Nephron (organoid): Measurements from ENCODE around the gene ZNF326.
A peak's percentile ranks its signal among the peaks of the same experiment; 100 is the strongest.
"Not testable (repeated sequence)": the region's sequence is repeated elsewhere in the genome, so short reads cannot be mapped to it uniquely, and the experiment has no call there.

Experiments
- H3K27ac Mint-ChIP-seq, 3 experiments: 2 replicates each; pipeline ENCODE4 v1.8.0; 2020; ENCODE audit warnings: mixed read lengths in 3 of 3, mild to moderate bottlenecking in 2 of 3, moderate library complexity in 1 of 3
- H3K27me3 Mint-ChIP-seq: 2 replicates; pipeline ENCODE4 v1.8.0; 2021; ENCODE audit warnings: low read depth, mild to moderate bottlenecking, moderate library complexity, mixed read lengths
- H3K36me3 Mint-ChIP-seq: 2 replicates; pipeline ENCODE4 v1.8.0; 2020; ENCODE audit warnings: low read depth, mixed read lengths
- H3K4me1 Mint-ChIP-seq: 2 replicates; pipeline ENCODE4 v1.8.0; 2020; ENCODE audit warnings: mixed read lengths
- H3K4me3 Mint-ChIP-seq, 3 experiments: 2 replicates each; pipeline ENCODE4 v1.8.0; 2020; ENCODE audit warnings: mild to moderate bottlenecking in 3 of 3, mixed read lengths in 3 of 3, moderate library complexity in 2 of 3
- H3K9me3 Mint-ChIP-seq: 2 replicates; pipeline ENCODE4 v1.8.0; 2020; ENCODE audit warnings: mixed read lengths
- TF ChIP-seq, protein P1 (sequence below), 3 experiments: fragments of 200-600 bp; sonication (generic); IDR thresholded peaks; one replicate each; pipeline ENCODE4 v1.5.0; 2021; ENCODE audit warnings: antibody characterized with exemption in 3 of 3; ENCODE audit not compliant: unreplicated experiment in 3 of 3

ZNF326 gene

DNA sequence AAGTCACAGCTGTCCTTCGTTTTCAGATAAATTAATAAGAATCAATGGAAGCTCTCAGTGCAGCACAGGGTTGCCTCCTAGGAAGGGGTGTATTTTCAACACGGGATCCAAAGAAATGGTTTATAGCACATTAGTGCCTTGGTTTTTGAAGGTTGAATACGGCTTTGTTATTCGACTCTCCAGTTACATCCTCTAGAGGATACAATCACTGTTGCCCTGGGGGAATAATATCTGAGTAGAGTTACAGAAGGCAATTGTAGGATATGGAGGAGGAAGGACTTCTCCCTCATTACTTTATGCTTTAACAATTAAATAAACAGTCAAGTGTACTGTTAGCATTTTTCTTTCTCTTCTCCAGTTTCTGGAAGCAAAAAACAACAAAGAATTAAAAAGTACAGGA lies 14.3 kb upstream of the ZNF326 start:
- H3K27me3 Mint-ChIP-seq: no peaks in the 10 kb centered on the region
- no peaks in the 10 kb centered on the region for H3K4me1 Mint-ChIP-seq
- H3K4me3 Mint-ChIP-seq: no peak overlapping the region
- H3K36me3 Mint-ChIP-seq: no peaks in the 10 kb centered on the region
- no peak overlapping the region for H3K27ac Mint-ChIP-seq
- TF ChIP-seq, protein P1, sequence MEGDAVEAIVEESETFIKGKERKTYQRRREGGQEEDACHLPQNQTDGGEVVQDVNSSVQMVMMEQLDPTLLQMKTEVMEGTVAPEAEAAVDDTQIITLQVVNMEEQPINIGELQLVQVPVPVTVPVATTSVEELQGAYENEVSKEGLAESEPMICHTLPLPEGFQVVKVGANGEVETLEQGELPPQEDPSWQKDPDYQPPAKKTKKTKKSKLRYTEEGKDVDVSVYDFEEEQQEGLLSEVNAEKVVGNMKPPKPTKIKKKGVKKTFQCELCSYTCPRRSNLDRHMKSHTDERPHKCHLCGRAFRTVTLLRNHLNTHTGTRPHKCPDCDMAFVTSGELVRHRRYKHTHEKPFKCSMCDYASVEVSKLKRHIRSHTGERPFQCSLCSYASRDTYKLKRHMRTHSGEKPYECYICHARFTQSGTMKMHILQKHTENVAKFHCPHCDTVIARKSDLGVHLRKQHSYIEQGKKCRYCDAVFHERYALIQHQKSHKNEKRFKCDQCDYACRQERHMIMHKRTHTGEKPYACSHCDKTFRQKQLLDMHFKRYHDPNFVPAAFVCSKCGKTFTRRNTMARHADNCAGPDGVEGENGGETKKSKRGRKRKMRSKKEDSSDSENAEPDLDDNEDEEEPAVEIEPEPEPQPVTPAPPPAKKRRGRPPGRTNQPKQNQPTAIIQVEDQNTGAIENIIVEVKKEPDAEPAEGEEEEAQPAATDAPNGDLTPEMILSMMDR (IDR thresholded peaks at IDR 0.05; ENCODE audit: unreplicated experiment in 3 of 3): no peak
- H3K9me3 Mint-ChIP-seq: no peaks in the 10 kb centered on the region

DNA sequence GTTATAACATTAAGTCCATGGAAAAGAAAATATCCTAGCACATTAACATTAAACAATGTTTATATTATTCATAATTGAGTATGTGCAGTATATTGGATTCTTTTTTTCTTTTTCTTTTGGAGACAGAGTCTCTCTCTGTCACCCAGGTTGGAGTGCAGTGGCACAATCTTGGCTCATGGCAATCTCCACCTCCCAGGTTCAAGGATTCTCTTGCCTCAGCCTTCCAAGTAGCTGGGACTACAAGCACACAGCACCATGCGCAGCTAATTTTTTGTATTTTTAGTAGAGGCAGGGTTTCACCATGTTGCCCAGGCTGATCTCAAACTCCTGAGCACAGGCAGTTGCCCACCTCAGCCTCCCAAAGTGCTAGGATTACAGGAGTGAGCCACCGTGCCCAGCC lies 12.1 kb upstream of the ZNF326 start:
- not testable (repeated sequence) for H3K4me3 Mint-ChIP-seq, H3K4me1 Mint-ChIP-seq, H3K36me3 Mint-ChIP-seq, H3K27me3 Mint-ChIP-seq, H3K27ac Mint-ChIP-seq, H3K9me3 Mint-ChIP-seq

DNA sequence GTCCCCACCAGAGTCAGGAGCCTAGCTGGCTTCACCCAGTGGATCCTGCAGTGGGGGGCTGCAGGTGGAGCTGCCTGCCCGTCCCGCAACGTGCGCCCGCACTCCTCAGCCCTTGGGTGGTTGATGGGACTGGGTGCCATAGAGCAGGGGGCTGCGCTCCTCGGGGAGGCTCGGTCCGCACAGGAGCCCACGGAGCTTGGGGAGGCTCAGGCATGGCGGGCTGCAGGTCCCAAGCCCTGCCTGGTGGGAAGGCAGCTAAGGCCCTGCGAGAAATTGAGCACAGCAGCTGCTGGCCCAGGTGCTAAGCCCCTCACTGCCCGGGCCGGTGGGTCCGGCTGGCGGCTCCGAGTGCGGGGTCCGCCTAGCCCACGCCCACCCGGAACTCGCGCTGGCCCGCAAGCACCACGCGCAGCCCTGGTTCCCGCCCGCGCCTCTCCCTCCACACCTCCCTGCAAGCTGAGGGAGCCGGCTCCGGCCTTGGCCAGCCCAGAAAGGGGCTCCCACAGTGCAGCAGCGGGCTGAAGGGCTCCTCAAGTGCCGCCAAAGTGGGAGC lies 10.3 kb upstream of the ZNF326 start:
- not testable (repeated sequence) for H3K27ac Mint-ChIP-seq

DNA sequence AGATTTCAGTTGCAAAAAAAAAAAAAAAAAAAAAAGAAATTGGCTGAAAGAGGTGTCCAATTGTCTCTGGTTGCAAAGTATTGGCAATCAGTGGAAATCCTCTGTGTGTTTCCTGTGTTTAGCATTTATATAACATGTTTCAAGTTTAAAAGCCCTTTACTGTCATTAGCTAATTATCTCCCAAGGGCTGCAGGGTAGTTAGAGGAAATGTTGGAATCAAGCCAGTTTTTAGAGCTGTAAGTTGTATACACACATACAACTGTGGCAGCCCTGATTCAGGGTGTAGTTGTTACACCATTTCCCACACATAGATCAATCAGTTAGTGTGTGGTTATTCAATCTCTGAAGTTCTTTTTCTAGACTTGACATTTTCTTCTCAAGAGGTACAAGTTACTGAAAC lies 8.9 kb upstream of the ZNF326 start:
- Mint-ChIP-seq H3K9me3 (no peaks in the 10 kb centered on the region), H3K36me3 (no peaks in the 10 kb centered on the region), H3K4me1 (peaks cover 5% of the 10 kb centered on the region), H3K27me3 (no peaks in the 10 kb centered on the region), H3K27ac (no peak overlapping the region), H3K4me3 (no peak overlapping the region)
- TF ChIP-seq, protein P1 (IDR thresholded peaks at IDR 0.05; ENCODE audit: unreplicated experiment in 3 of 3): no peak

More for the DNA sequence above, 10.3 kb upstream of the ZNF326 start:
- H3K36me3 Mint-ChIP-seq, H3K4me1 Mint-ChIP-seq, H3K9me3 Mint-ChIP-seq, H3K27me3 Mint-ChIP-seq, H3K4me3 Mint-ChIP-seq: not testable (repeated sequence)

DNA sequence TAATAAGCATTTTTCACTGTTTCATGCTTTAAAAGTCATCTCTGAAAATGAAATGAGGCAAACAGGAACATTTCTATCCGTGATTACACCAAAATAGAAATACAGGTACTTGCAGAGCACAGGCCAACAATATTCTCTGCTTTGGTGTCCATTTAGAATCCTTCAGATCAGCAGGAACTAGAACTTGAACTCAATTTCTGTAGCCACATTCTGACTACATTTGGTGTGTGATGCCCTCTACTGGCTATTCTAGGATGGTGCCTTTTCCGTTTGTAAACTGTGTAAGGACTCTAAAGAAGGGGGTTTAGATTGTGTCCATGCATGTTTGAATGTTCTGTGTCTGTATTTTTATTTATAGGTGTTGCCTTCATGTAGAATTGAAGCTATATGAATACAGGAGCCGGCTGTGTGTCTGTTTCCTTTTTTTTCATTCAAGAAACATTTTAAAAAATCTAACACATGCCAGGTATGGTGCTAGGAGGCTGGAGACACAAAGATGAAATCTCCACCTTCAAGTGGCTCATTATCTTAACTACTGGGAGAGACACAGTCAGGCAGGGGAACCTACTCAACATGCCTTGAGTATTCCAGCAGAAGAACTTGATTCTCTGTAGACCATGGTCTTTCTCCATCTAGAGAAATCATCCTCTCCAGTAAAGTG lies 7.6 kb upstream of the ZNF326 start:
- Mint-ChIP-seq H3K4me3 (no peak overlapping the region), H3K36me3 (no peaks in the 10 kb centered on the region), H3K27me3 (no peaks in the 10 kb centered on the region), H3K4me1 (peaks cover 5% of the 10 kb centered on the region), H3K9me3 (no peaks in the 10 kb centered on the region), H3K27ac (no peak overlapping the region)
- TF ChIP-seq, protein P1 (IDR thresholded peaks at IDR 0.05; ENCODE audit: unreplicated experiment in 3 of 3): peak; percentile 82 to 88 (median 86)

DNA sequence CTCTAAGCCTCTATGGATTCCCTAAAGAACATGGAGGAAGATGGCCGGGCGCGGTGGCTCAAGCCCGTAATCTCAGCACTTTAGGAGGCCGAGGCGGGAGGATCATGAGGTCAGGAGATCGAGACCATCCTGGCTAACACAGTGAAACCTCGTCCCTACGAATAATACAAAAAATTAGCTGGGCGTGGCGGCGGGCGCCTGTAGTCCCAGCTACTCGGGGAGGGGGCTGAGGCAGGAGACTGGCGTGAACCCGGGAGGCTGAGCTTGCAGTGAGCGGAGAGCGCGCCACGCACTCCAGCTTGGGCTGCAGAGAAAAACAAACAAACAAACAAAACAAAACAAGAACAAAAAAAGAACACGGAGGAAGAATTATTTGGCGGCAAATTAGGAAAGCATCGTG lies 5.8 kb upstream of the ZNF326 start:
- no peaks in the 10 kb centered on the region for H3K36me3 Mint-ChIP-seq
- no peak overlapping the region for H3K4me3 Mint-ChIP-seq
- peaks cover 5% of the 10 kb centered on the region for H3K4me1 Mint-ChIP-seq
- no peaks in the 10 kb centered on the region for H3K27me3 Mint-ChIP-seq
- H3K9me3 Mint-ChIP-seq: no peaks in the 10 kb centered on the region
- TF ChIP-seq, protein P1 (IDR thresholded peaks at IDR 0.05; ENCODE audit: unreplicated experiment in 3 of 3): no peak
- no peak overlapping the region for H3K27ac Mint-ChIP-seq

DNA sequence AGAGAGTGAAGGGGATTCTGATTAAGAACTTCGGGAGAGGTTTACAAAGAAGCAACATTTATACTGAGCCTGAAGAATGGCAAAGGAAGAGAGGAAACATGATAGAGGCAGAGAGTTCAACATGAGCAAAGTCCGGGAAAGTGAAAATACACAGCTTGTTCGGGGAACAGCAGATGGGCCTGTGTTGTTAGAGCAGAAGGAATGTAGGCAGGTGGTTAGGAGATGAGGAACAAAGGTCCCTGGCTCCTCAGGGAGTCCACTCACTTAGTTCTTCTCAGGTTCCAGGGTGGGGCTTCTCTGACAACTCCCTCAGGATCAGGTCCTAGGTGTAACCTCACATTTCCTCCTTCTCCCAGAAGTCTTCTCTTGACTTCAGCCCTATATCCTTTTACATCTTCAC lies 5.1 kb upstream of the ZNF326 start:
- peak overlapping the region in 1 of 3 experiments; percentile 6 for H3K4me3 Mint-ChIP-seq
- no peak overlapping the region for H3K27ac Mint-ChIP-seq
- no peaks in the 10 kb centered on the region for H3K27me3 Mint-ChIP-seq
- H3K4me1 Mint-ChIP-seq: peaks cover 5% of the 10 kb centered on the region
- no peaks in the 10 kb centered on the region for H3K36me3 Mint-ChIP-seq
- TF ChIP-seq, protein P1 (IDR thresholded peaks at IDR 0.05; ENCODE audit: unreplicated experiment in 3 of 3): no peak
- no peaks in the 10 kb centered on the region for H3K9me3 Mint-ChIP-seq
